Measurements from ENCODE around the gene TMEM115. TPM values are rescaled to one million over a fixed set of nuclear protein-coding genes. Genes with fewer than 3 reads are reported as not detected.

The TMEM115 gene
- total RNA-seq, 1 experiment from 2014 or later, result 56.6 TPM

DNA sequence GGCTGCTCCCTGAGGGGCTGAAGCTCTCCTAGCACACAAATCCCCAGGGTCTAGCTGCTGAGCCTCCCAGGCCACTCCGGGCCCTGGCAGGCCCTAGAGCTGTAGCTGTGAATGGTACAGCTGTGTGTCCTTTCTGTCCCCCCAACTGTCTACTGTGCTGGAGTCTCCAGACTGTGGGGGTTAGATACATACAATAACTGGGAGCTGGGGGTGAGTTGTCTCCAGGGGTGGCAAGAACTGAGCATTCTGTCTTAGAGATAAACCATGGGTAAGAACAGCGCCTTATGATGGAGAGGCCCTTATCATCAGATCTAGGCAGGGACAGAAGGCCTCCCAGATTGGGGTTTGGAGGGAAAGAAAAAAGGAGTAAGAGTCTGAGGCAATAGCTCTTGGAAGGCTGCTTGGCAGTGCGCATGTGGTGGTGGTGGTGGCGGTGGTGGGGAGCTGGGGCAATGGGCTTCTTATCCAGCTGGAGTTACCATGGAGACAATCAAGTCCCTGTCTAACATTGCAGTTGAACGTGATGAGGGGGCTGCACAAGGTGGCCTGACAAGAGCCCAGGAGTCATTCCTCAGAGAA, 5.0 kb downstream of the TMEM115 start:
- Histone ChIP-seq H3F3A (ENCODE audit: low read length, unreplicated experiment) (no peaks in the 10 kb centered on the region), H3K36me3 (ENCODE audit: low read depth, low read length) (peaks cover 34% of the 10 kb centered on the region), H3K4me2 (ENCODE audit: low read length) (no peak overlapping the region), H3K9ac (ENCODE audit: low read length) (no peak overlapping the region), H3K4me1 (ENCODE audit: insufficient read depth, low read length) (peaks cover 57% of the 10 kb centered on the region), H3K9me2 (replicated peaks; ENCODE audit: low read length) (no peaks in the 10 kb centered on the region), H4K20me1 (ENCODE audit: low read length) (peaks cover 36% of the 10 kb centered on the region), H3K4me3 (ENCODE audit: low read length) (no peak overlapping the region), H3K9me3 (ENCODE audit: low read length) (no peaks in the 10 kb centered on the region), H2AFZ (ENCODE audit: low read length) (no peak overlapping the region), H3K27ac (ENCODE audit: low read length) (no peak overlapping the region), H3K27me3 (ENCODE audit: low read length) (no peaks in the 10 kb centered on the region), H3K79me2 (ENCODE audit: low read length) (peaks cover 86% of the 10 kb centered on the region)
- TF ChIP-seq EZH2 (IDR thresholded peaks at IDR 0.05; ENCODE audit: low read length, unreplicated experiment) (no peak), EZH2phosphoT487 (IDR thresholded peaks at IDR 0.05; ENCODE audit: borderline replicate concordance, low read length) (no peak)
- TF ChIP-seq, protein P1, sequence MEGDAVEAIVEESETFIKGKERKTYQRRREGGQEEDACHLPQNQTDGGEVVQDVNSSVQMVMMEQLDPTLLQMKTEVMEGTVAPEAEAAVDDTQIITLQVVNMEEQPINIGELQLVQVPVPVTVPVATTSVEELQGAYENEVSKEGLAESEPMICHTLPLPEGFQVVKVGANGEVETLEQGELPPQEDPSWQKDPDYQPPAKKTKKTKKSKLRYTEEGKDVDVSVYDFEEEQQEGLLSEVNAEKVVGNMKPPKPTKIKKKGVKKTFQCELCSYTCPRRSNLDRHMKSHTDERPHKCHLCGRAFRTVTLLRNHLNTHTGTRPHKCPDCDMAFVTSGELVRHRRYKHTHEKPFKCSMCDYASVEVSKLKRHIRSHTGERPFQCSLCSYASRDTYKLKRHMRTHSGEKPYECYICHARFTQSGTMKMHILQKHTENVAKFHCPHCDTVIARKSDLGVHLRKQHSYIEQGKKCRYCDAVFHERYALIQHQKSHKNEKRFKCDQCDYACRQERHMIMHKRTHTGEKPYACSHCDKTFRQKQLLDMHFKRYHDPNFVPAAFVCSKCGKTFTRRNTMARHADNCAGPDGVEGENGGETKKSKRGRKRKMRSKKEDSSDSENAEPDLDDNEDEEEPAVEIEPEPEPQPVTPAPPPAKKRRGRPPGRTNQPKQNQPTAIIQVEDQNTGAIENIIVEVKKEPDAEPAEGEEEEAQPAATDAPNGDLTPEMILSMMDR (conservative IDR thresholded peaks at IDR 0.05; ENCODE audit: low read depth, low read length), result no peak
- no TSS peak for BruUV-seq (replicated peaks)
- DNase-seq, result no peak
- intact Hi-C loops (cut with micrococcal nuclease), result loop anchor here (5.0 kb wide), 2 partner anchors 258 to 1033 kb away; partner anchors contain the start of genes CISH and MANF
- POLR2A ChIA-PET (ENCODE audit: unreplicated experiment), result interaction anchor here (0.7 kb wide), 1 partner anchor 190 kb away, joined by 3 read pairs; no protein-coding TSS in a partner anchor
- ATAC-seq, result no peak
- CTCF ChIA-PET, result no interaction called here

DNA sequence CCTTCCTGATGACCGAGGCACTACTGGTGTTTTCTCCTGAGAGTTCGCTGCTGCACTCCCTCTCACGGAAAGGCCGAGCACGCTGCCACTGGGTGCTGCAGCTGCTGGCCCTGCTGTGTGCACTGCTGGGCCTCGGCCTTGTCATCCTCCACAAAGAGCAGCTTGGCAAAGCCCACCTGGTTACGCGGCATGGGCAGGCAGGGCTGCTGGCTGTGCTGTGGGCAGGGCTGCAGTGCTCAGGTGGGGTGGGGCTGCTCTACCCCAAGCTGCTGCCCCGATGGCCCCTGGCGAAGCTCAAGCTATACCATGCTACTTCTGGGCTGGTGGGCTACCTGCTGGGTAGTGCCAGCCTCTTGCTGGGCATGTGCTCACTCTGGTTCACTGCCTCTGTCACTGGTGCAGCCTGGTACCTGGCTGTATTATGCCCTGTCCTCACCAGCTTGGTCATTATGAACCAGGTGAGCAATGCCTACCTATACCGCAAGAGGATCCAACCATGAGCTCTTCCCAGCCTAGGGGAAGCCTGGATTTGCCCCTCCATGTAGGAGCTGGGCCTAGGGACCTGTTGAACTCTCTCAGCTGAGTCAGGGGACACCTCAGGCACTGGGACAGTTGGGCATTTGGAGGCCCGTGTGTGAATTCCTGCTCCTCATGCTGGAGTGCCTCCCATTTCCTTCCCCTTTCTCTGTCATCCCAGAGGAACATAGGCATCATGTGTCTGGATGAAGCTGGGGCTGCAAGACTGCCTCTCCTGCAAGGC, 5.9 kb downstream of the TMEM115 start:
- H3K27me3 ChIP-seq (ENCODE audit: low read length), result no peaks in the 10 kb centered on the region
- H3K27ac ChIP-seq (ENCODE audit: low read length), result peak overlapping the region; percentile 27; the same call in 1 of the 2 replicates
- no peak overlapping the region for H3K4me3 ChIP-seq (ENCODE audit: low read length)
- H3K36me3 ChIP-seq (ENCODE audit: low read depth, low read length), result peaks cover 34% of the 10 kb centered on the region
- DNase-seq (no peak), ATAC-seq (no peak)
- H2AFZ ChIP-seq (ENCODE audit: low read length), result no peak overlapping the region
- no peaks in the 10 kb centered on the region for H3K9me3 ChIP-seq (ENCODE audit: low read length)
- peaks cover 59% of the 10 kb centered on the region for H3K4me1 ChIP-seq (ENCODE audit: insufficient read depth, low read length)
- BruUV-seq (replicated peaks), result no TSS peak
- POLR2A ChIA-PET (ENCODE audit: unreplicated experiment), result interaction anchor here (0.7 kb wide), 1 partner anchor 190 kb away, joined by 3 read pairs; no protein-coding TSS in a partner anchor
- intact Hi-C loops (cut with micrococcal nuclease), result loop anchor here (5.0 kb wide), 2 partner anchors 259 to 1034 kb away; partner anchors contain the start of genes CISH and MANF
- H3F3A ChIP-seq (ENCODE audit: low read length, unreplicated experiment), result no peaks in the 10 kb centered on the region
- H3K9ac ChIP-seq (ENCODE audit: low read length), result no peak overlapping the region
- TF ChIP-seq, protein P1 (conservative IDR thresholded peaks at IDR 0.05; ENCODE audit: low read depth, low read length), result no peak
- TF ChIP-seq EZH2 (IDR thresholded peaks at IDR 0.05; ENCODE audit: low read length, unreplicated experiment) (no peak), EZH2phosphoT487 (IDR thresholded peaks at IDR 0.05; ENCODE audit: borderline replicate concordance, low read length) (no peak)
- H3K4me2 ChIP-seq (ENCODE audit: low read length), result no peak overlapping the region; the same call in 1 of the 2 replicates
- peaks cover 33% of the 10 kb centered on the region for H4K20me1 ChIP-seq (ENCODE audit: low read length)
- no peaks in the 10 kb centered on the region for H3K9me2 ChIP-seq (replicated peaks; ENCODE audit: low read length)
- peaks cover 86% of the 10 kb centered on the region for H3K79me2 ChIP-seq (ENCODE audit: low read length)
- CTCF ChIA-PET, result interaction anchor here (1.1 kb wide), 2 partner anchors 10 to 32 kb away, joined by 3 to 4 read pairs; no protein-coding TSS in a partner anchor

Measured in PC-3 (cell line).